HepG2 (cell line): ENCODE measurements around the gene LIN7A. TPM values are rescaled to one million over a fixed set of nuclear protein-coding genes. Genes with fewer than 3 reads are reported as not detected.

Experiments used
- ATAC-seq: fragments of 200-7000 bp; cut with Tn5 transposase; 3 replicates; pipeline ENCODE4 v1.9.1; 2020; ENCODE audit warnings: mild to moderate bottlenecking, moderate library complexity
- BruUV-seq: library from RNA; stranded (reverse); fragments of 400-500 nt; replicated peaks from 2 replicates; lab custom pipeline; 2021; lab: Mats Ljungman, UMichigan
- CTCF ChIA-PET: fragments of 300-600 bp; formaldehyde crosslinking; extraction: SDS; loops from one replicate; lab custom pipeline; 2021; ENCODE audit warnings: low total read pairs, inconsistent platforms, low intra/inter-chr PET ratio; lab: Yijun Ruan, JAX
- POLR2A ChIA-PET: fragments of 350-600 bp; sonication (Branson Sonifier 250); formaldehyde crosslinking; loops from one replicate; lab custom pipeline; 2020; ENCODE audit warnings: antibody characterized with exemption, inconsistent platforms; lab: Yijun Ruan, JAX
- DNase-seq: peaks from one replicate; pipeline ENCODE4 v3.0.0-alpha.2; 2015; ENCODE audit warnings: low spot score
- FAIRE-seq: peaks from 3 replicates; lab custom pipeline; 2011; peaks lifted over from hg19 to GRCh38; lab: Jason Lieb, UNC
- H2AFZ ChIP-seq: one replicate; pipeline ENCODE4 v1.6.1; 2011; ENCODE audit warnings: low read length, inconsistent platforms
- H3K27ac ChIP-seq: fragments of 300-600 bp; 3 replicates; pipeline ENCODE4 v1.8.0; 2011; ENCODE audit warnings: mixed run types, mild to moderate bottlenecking, mixed read lengths, low read length, inconsistent platforms; ENCODE audit not compliant: insufficient read depth; ENCODE audit errors: extremely low read length
- H3K27me3 ChIP-seq, 2 experiments: fragments of 200-600 bp in 1 of 2; 2 replicates in 1 of 2; 3 replicates in 1 of 2; pipeline versions ENCODE4 v1.6.0 to v1.8.0; 2011; ENCODE audit warnings: low read length in 2 of 2, mild to moderate bottlenecking in 2 of 2, moderate library complexity in 2 of 2, inconsistent platforms in 1 of 2; ENCODE audit not compliant: insufficient read depth in 2 of 2, control insufficient read depth in 1 of 2
- H3K36me3 ChIP-seq, 2 experiments: fragments of 200-600 bp in 1 of 2; replicated peaks in 1 of 2; 2 replicates in 1 of 2; 3 replicates in 1 of 2; pipeline versions ENCODE4 v1.5.1 to v1.8.0; 2011; ENCODE audit warnings: low read length in 2 of 2, inconsistent platforms in 1 of 2; ENCODE audit not compliant: insufficient read depth in 2 of 2, control insufficient read depth in 1 of 2
- H3K4me1 ChIP-seq: 2 replicates; pipeline ENCODE4 v1.5.1; 2012; ENCODE audit warnings: low read length, inconsistent platforms; ENCODE audit not compliant: insufficient read depth
- H3K4me2 ChIP-seq: 2 replicates; pipeline ENCODE4 v1.6.0; 2011; ENCODE audit warnings: low read depth, low read length, inconsistent platforms
- H3K4me3 ChIP-seq, 3 experiments: fragments of 200-600 bp in 1 of 3; sonication (generic), shearing (Covaris generic) in 1 of 3; replicated peaks in 1 of 3; 2 replicates each; pipeline ENCODE4 v1.5.1; 2011 to 2016; ENCODE audit warnings: low read length in 3 of 3, inconsistent platforms in 2 of 3, low read depth in 2 of 3, mild to moderate bottlenecking in 2 of 3, control low read depth in 1 of 3, mixed read lengths in 1 of 3; ENCODE audit not compliant: insufficient read depth in 1 of 3
- H3K79me2 ChIP-seq: one replicate; pipeline ENCODE4 v1.6.1; 2011; ENCODE audit warnings: low read length, inconsistent platforms; ENCODE audit not compliant: insufficient read depth
- H3K9ac ChIP-seq: 2 replicates; pipeline ENCODE4 v1.6.0; 2011; ENCODE audit warnings: mild to moderate bottlenecking, low read depth, low read length, inconsistent platforms; ENCODE audit not compliant: insufficient read depth
- H3K9me3 ChIP-seq: 2 replicates; pipeline ENCODE4 v1.5.1; 2012; ENCODE audit warnings: mild to moderate bottlenecking, low read length
- H4K20me1 ChIP-seq: 2 replicates; pipeline ENCODE4 v1.6.0; 2011; ENCODE audit warnings: inconsistent platforms, mild to moderate bottlenecking, low read length, moderate library complexity; ENCODE audit not compliant: insufficient read depth
- ELF4 ChIP-seq: sonication (generic); formaldehyde crosslinking; IDR thresholded peaks from 2 replicates; pipeline ENCODE4 v1.5.0; 2020; ENCODE audit warnings: missing genetic modification reagents, mild to moderate bottlenecking, moderate library complexity, borderline replicate concordance
- FOXO1 ChIP-seq: sonication (generic); formaldehyde crosslinking; IDR thresholded peaks from 2 replicates; pipeline ENCODE4 v1.4.0; 2020; ENCODE audit warnings: missing genetic modification reagents
- GFI1 ChIP-seq: sonication (generic); formaldehyde crosslinking; IDR thresholded peaks from 2 replicates; pipeline ENCODE4 v1.5.0; 2020; ENCODE audit warnings: missing genetic modification reagents, mild to moderate bottlenecking, borderline replicate concordance
- GLI4 ChIP-seq: sonication (generic); formaldehyde crosslinking; IDR thresholded peaks from 2 replicates; pipeline ENCODE4 v1.5.1; 2020; ENCODE audit warnings: missing genetic modification reagents, mild to moderate bottlenecking, moderate library complexity, borderline replicate concordance
- NR1H2 ChIP-seq: sonication (generic); formaldehyde crosslinking; IDR thresholded peaks from 2 replicates; pipeline ENCODE4 v1.8.1; 2022; ENCODE audit warnings: low read depth, missing genetic modification reagents, borderline replicate concordance
- RARG ChIP-seq: sonication (generic); formaldehyde crosslinking; IDR thresholded peaks from 2 replicates; pipeline ENCODE4 v1.4.0; 2020; ENCODE audit warnings: low read depth, mild to moderate bottlenecking, missing genetic modification reagents
- TP53 ChIP-seq: sonication (generic); formaldehyde crosslinking; conservative IDR thresholded peaks from 2 replicates; pipeline ENCODE4 v1.4.0; 2020; ENCODE audit warnings: missing genetic modification reagents
- ZBED4 ChIP-seq: sonication (generic); formaldehyde crosslinking; IDR thresholded peaks from 2 replicates; pipeline ENCODE4 v1.4.0; 2020; ENCODE audit warnings: missing genetic modification reagents, borderline replicate concordance
- ZNF232 ChIP-seq: sonication (generic); formaldehyde crosslinking; IDR thresholded peaks from 2 replicates; pipeline ENCODE4 v1.4.0; 2020; ENCODE audit warnings: missing genetic modification reagents, borderline replicate concordance
- ZNF891 ChIP-seq: sonication (generic); formaldehyde crosslinking; IDR thresholded peaks from 2 replicates; pipeline ENCODE4 v1.5.0; 2020; ENCODE audit warnings: mild to moderate bottlenecking, missing genetic modification reagents
- WGBS: methylation state at CpG from one replicate; pipeline ENCODE4 v1.1.6; 2017; ENCODE audit warnings: low lambda C conversion rate; 5-methylcytosine and 5-hydroxymethylcytosine counted together
- in situ Hi-C: cut with HindIII; loops from 2 replicates; pipeline ENCODE4 v1.10.0; 2017; ENCODE audit warnings: low pct_unique_long_range_greater_than_20kb; ENCODE audit not compliant: extremely low pct_ligation_motif_present
- intact Hi-C: fragments of 100-400 bp; cut with micrococcal nuclease; formaldehyde crosslinking; loops from one replicate; pipeline ENCODE4 v1.10.0; 2022; ENCODE audit not compliant: unreplicated experiment
- polyA plus RNA-seq, 8 experiments: library from polyadenylated mRNA; depleted of rRNA in 3 of 8; stranded (reverse) in 7 of 8; unstranded in 1 of 8; fragments of >200 nt; fragmentation: Illumina TruSeq in 4 of 8; extraction: Trizol in 4 of 8; gene quantifications; 2 replicates each; pipeline versions ENCODE4 v1.2.1 to v1.2.3, GENCODE V29; 2011 to 2016; ENCODE audit warnings: low read depth in 4 of 8, missing spikeins in 1 of 8, mixed read lengths in 1 of 8; ENCODE audit not compliant: insufficient read depth in 1 of 8
- total RNA-seq, 5 experiments: library from RNA; depleted of rRNA; stranded (reverse); fragments of >200 nt; fragmentation: Illumina TruSeq; extraction: Trizol; gene quantifications; 2 replicates each; pipeline ENCODE4 v1.2.3, GENCODE V29; 2016; ENCODE audit warnings: low read depth in 1 of 5
- TF ChIP-seq, protein P1 (sequence below): sonication (generic); formaldehyde crosslinking; IDR thresholded peaks from 2 replicates; pipeline ENCODE4 v1.5.1; 2020; ENCODE audit warnings: mild to moderate bottlenecking, missing genetic modification reagents

LIN7A gene
- total and polyA plus RNA-seq, 2 of the 13 experiments (the other 11 are each of a cell fraction or from before 2014, with no cell fraction given) = 18.5 to 19.2 TPM

GRCh38 chr12:80977346-80977745 is 39.6 kb upstream of the LIN7A start:
- in situ Hi-C loops = no loop called here
- FAIRE-seq = no peak
- H3K36me3 ChIP-seq = no peaks in the 10 kb centered on the region
- no TSS peak for BruUV-seq
- intact Hi-C loops = no loop called here
- H3K9ac ChIP-seq = no peak overlapping the region
- no peaks in the 10 kb centered on the region for H3K4me1 ChIP-seq
- H3K4me3 ChIP-seq = no peak overlapping the region
- no peak overlapping the region for H3K27ac ChIP-seq
- DNase-seq = no peak
- POLR2A ChIA-PET = no interaction called here
- no peak for ATAC-seq
- no peak overlapping the region for H2AFZ ChIP-seq
- no peaks in the 10 kb centered on the region for H4K20me1 ChIP-seq
- no peaks in the 10 kb centered on the region for H3K79me2 ChIP-seq
- WGBS = 2% methylated on average over 6 of the region's 6 CpGs
- TF ChIP-seq, protein P1, sequence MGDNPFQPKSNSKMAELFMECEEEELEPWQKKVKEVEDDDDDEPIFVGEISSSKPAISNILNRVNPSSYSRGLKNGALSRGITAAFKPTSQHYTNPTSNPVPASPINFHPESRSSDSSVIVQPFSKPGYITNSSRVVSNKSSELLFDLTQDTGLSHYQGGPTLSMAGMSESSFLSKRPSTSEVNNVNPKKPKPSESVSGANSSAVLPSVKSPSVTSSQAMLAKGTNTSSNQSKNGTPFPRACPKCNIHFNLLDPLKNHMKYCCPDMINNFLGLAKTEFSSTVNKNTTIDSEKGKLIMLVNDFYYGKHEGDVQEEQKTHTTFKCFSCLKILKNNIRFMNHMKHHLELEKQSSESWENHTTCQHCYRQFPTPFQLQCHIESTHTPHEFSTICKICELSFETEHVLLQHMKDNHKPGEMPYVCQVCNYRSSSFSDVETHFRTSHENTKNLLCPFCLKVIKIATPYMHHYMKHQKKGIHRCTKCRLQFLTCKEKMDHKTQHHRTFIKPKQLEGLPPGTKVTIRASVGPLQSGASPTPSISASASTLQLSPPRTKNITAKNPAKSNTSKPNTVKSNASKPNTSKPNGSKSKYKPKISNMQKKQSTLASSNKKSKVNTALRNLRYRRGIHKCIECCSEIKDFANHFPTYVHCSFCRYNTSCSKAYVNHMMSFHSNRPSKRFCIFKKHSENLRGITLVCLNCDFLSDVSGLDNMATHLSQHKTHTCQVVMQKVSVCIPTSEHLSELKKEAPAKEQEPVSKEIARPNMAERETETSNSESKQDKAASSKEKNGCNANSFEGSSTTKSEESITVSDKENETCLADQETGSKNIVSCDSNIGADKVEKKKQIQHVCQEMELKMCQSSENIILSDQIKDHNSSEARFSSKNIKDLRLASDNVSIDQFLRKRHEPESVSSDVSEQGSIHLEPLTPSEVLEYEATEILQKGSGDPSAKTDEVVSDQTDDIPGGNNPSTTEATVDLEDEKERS (CRISPR knock-in tag) = no peak
- no peak for TF ChIP-seq ELF4
- TF ChIP-seq FOXO1 = no peak
- TF ChIP-seq ZNF232 (CRISPR knock-in tag) = no peak
- TF ChIP-seq GFI1 (CRISPR knock-in tag) = no peak
- no peak for TF ChIP-seq NR1H2
- CTCF ChIA-PET = no interaction called here
- no peaks in the 10 kb centered on the region for H3K27me3 ChIP-seq
- no peaks in the 10 kb centered on the region for H3K9me3 ChIP-seq
- H3K4me2 ChIP-seq = no peak overlapping the region

GRCh38 chr12:80968326-80968725 is 30.6 kb upstream of the LIN7A start:
- no peaks in the 10 kb centered on the region for H3K27me3 ChIP-seq
- no peak overlapping the region for H3K9ac ChIP-seq
- H3K27ac ChIP-seq = no peak overlapping the region
- H3K9me3 ChIP-seq = no peaks in the 10 kb centered on the region
- FAIRE-seq (no peak), DNase-seq (no peak), ATAC-seq (no peak)
- H3K4me3 ChIP-seq = no peak overlapping the region
- H3K4me2 ChIP-seq = no peak overlapping the region
- POLR2A ChIA-PET = no interaction called here
- H4K20me1 ChIP-seq = no peaks in the 10 kb centered on the region
- no peak overlapping the region for H2AFZ ChIP-seq
- BruUV-seq = no TSS peak
- H3K79me2 ChIP-seq = no peaks in the 10 kb centered on the region
- in situ Hi-C loops (no loop called here), intact Hi-C loops (no loop called here)
- H3K36me3 ChIP-seq = no peaks in the 10 kb centered on the region
- H3K4me1 ChIP-seq = no peaks in the 10 kb centered on the region
- CTCF ChIA-PET = no interaction called here
- TF ChIP-seq ZNF891 (no peak), GLI4 (no peak), RARG (CRISPR knock-in tag) (no peak), ZBED4 (no peak), TP53 (CRISPR knock-in tag) (no peak)
